OCI-LY7 (cell line): ENCODE measurements around the gene BABAM1.

Experiments
- EZH2phosphoT487 ChIP-seq: fragments of 200-600 bp; sonication (generic); IDR thresholded peaks from 2 replicates; pipeline ENCODE4 v1.6.1; 2018; ENCODE audit warnings: low read depth, borderline replicate concordance, mild to moderate bottlenecking, mixed run types, antibody characterized with exemption, low read length, moderate library complexity, mixed read lengths
- TF ChIP-seq, protein P1 (sequence below): fragments of 200-600 bp; sonication (generic); conservative IDR thresholded peaks from 2 replicates; pipeline ENCODE4 v1.5.1; 2014; ENCODE audit warnings: mild to moderate bottlenecking, antibody characterized with exemption, low read length, moderate library complexity, mixed read lengths

DNA sequence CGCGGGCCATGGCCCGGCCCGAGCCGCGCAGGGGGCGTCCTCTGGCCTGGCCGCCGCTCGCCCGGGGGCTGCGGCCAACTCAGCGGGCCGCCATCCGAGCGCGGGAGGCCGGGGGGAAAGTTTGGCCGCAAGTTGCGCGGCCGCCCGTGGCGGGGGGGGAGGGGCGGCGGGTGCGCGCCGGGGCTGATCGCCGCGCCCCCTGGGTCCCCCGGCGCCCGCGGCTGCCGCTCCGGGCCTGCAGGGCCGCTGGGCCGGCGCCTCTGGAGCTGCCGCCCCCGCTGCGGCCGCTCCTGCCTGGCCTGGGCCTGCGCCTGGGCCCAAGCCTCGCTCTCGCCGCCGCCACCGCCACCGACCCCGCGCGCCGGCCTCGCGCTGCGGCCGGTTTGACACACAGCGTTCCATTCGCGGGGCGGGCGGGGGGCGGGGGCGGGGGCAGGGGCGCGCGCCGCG lies 21.7 kb upstream of the BABAM1 start, which contains the start of gene NR2F6:
- TF ChIP-seq, protein P1, sequence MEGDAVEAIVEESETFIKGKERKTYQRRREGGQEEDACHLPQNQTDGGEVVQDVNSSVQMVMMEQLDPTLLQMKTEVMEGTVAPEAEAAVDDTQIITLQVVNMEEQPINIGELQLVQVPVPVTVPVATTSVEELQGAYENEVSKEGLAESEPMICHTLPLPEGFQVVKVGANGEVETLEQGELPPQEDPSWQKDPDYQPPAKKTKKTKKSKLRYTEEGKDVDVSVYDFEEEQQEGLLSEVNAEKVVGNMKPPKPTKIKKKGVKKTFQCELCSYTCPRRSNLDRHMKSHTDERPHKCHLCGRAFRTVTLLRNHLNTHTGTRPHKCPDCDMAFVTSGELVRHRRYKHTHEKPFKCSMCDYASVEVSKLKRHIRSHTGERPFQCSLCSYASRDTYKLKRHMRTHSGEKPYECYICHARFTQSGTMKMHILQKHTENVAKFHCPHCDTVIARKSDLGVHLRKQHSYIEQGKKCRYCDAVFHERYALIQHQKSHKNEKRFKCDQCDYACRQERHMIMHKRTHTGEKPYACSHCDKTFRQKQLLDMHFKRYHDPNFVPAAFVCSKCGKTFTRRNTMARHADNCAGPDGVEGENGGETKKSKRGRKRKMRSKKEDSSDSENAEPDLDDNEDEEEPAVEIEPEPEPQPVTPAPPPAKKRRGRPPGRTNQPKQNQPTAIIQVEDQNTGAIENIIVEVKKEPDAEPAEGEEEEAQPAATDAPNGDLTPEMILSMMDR = no peak
- TF ChIP-seq EZH2phosphoT487 = no peak
